ENCODE results near the gene LAMP1. TPM values are rescaled to one million over a fixed set of nuclear protein-coding genes. Genes with fewer than 3 reads are reported as not detected.

The LAMP1 gene
- total RNA-seq, 1 experiment from 2014 or later: 217 TPM

DNA sequence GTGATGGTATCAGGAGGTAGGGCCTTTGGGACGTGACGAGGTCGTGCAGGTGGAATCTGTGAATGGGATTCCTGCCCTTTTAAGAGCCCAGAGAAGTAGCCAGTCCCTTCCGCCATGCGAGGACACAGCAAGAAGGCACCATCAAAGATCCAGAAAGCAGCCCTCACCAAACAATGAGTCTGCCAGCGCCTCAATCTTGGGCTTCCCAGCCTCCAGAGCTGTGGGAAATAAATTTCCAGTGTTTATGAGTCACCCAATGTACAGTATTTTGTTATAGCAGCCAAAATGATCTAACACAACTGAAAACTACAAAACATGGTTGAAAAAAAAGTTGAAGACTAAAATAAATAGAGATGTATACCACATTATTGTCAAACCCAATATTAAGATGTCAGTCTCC, 16.9 kb upstream of the LAMP1 start:
- H3K27me3 ChIP-seq (replicated peaks): no peaks in the 10 kb centered on the region
- peaks cover 6% of the 10 kb centered on the region for H3K4me1 ChIP-seq (replicated peaks)
- no peak overlapping the region for H3K4me3 ChIP-seq
- H3K9me3 ChIP-seq (replicated peaks): no peaks in the 10 kb centered on the region
- H3K36me3 ChIP-seq: no peaks in the 10 kb centered on the region
- no peak for DNase-seq (ENCODE audit: low read depth in 1 of 2, low spot score in 2 of 2)
- no peak overlapping the region for H3K27ac ChIP-seq

DNA sequence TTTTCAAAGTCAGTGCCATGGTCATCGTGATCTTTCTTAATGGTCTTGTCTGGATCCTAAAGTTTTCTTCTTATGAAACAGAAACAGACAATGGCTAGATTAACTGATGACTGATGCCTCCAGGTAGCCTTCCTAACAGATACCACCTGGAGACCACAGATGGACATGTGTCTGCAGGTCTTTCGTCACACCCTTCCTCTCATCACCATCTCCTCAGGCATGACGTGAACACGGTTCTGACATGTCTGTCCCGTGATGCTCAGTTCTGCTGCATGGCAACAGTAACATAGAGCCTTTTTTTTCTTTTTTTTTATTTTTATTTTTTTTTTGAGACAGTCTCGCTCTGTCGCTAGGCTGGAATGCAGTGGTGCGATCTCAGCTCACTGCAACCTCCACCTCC, 13.1 kb upstream of the LAMP1 start:
- Histone ChIP-seq H3K27me3 (replicated peaks) (no peaks in the 10 kb centered on the region), H3K4me1 (replicated peaks) (no peaks in the 10 kb centered on the region), H3K9me3 (replicated peaks) (no peaks in the 10 kb centered on the region), H3K4me3 (no peak overlapping the region), H3K27ac (no peak overlapping the region), H3K36me3 (no peaks in the 10 kb centered on the region)
- no peak for DNase-seq (ENCODE audit: low read depth in 1 of 2, low spot score in 2 of 2)

DNA sequence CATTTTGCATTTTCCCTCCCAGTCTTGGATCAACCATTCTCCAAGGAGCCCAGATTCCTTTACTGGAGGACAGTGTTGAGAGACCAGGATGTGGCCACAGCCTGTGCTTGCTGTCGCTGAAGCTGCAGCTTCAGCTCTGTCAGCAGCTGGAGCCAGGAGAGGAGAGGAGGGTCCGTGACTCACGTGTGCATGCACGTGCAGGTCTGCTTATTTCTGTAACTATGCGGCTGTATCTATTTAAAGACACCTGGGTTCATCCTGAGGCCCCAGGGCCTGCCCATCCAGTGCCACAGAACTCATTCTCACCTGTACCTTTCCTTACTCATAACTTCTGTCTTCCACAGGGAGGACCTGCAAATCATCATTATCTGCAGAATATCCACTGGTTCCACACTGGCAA, 8.2 kb upstream of the LAMP1 start:
- Histone ChIP-seq H3K27me3 (replicated peaks) (peaks cover 2% of the 10 kb centered on the region; the same call in 1 of the 2 replicates), H3K36me3 (no peaks in the 10 kb centered on the region), H3K4me3 (no peak overlapping the region), H3K27ac (no peak overlapping the region), H3K9me3 (replicated peaks) (no peaks in the 10 kb centered on the region), H3K4me1 (replicated peaks) (no peaks in the 10 kb centered on the region)
- no peak for DNase-seq (ENCODE audit: low read depth in 1 of 2, low spot score in 2 of 2)

DNA sequence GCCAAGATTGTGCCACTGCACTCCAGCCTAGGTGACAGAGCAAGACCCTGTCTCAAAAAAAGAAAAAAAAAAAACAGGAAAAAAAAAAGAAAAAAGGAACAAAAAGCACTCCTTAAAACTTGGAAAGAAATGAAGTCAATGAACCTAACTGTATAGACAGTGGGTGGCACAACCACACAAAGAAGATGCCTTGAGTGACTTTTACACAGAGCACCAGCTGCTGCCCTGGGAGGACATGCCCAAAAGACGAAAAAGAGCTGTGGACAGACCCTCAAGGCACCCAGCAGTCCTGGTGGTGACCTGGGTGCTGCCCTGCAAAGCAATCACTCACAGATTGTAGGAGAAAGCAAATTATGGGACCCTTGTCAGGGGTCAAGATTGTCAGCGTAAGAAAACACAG, 5.9 kb upstream of the LAMP1 start:
- H3K4me1 ChIP-seq (replicated peaks): no peaks in the 10 kb centered on the region
- no peak overlapping the region for H3K27ac ChIP-seq
- no peak for DNase-seq (ENCODE audit: low read depth in 1 of 2, low spot score in 2 of 2)
- H3K4me3 ChIP-seq: no peak overlapping the region
- H3K36me3 ChIP-seq: no peaks in the 10 kb centered on the region
- H3K9me3 ChIP-seq (replicated peaks): no peaks in the 10 kb centered on the region
- peaks cover 2% of the 10 kb centered on the region; the same call in 1 of the 2 replicates for H3K27me3 ChIP-seq (replicated peaks)

DNA sequence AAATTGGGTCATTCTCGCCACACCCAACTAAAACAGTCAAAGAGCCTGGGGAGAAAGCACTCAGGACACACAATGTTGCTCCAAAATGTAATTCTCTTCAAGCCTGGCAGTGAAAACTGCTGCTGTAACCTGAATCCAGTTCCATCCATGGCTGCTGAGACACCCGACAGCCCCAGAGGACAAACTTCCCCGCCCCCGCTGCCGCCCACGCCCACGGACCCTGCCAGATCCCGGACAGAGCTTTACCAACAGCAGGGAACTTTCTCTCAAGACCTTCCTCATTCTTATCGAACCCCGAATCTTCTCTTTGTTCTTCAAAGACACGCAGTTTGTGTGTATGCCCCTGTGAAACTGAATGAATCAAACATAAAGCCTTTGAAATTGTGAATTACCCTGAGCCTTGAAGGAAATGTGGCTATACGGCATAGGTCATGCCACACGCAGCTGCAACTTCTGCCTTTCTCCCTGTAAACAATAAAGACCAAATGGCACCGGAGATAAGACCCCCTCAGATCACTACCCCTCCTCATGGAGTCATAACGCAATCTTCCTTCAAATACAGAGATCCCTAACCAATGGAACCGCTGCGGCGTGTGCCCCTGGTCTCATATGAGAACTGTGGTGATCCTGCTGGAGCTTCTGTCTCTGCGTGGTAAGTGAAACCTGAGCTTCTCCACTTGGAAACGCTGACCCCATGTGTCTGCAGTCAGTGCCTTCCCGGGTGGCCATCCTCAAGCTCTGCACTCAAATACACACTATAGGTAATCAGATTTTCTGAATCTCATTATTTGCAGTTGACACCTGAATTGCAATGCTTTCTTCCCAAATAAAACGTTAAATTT, 4.8 kb upstream of the LAMP1 start:
- H3K27ac ChIP-seq: no peak overlapping the region
- H3K4me1 ChIP-seq (replicated peaks): no peaks in the 10 kb centered on the region
- DNase-seq (ENCODE audit: low read depth in 1 of 2, low spot score in 2 of 2): no peak
- peaks cover 2% of the 10 kb centered on the region; the same call in 1 of the 2 replicates for H3K36me3 ChIP-seq
- H3K27me3 ChIP-seq (replicated peaks): peaks cover 2% of the 10 kb centered on the region; the same call in 1 of the 2 replicates
- H3K4me3 ChIP-seq: no peak overlapping the region
- no peaks in the 10 kb centered on the region for H3K9me3 ChIP-seq (replicated peaks)

DNA sequence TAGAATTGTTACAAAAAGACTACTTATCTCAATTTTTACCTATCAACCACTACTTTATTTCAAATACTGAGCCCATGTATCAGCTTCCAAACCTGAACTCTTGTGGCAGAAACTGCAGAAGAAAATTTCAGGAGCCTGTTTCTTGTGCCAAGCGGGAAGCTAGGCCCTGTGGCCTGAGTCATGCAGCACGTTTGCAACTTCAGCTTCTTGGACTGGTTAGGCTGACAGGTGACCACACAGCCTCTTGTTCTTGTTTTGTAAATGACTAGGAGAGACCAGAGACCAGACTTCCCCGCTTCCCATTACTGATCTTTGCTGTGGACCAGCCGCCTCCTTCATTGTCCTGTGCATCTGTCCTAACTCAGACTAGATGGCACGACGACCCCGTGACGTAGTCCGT, 3.4 kb upstream of the LAMP1 start:
- Histone ChIP-seq H3K36me3 (peaks cover 6% of the 10 kb centered on the region; the same call in 1 of the 2 replicates), H3K4me1 (replicated peaks) (no peaks in the 10 kb centered on the region), H3K9me3 (replicated peaks) (no peaks in the 10 kb centered on the region), H3K27me3 (replicated peaks) (peaks cover 2% of the 10 kb centered on the region; the same call in 1 of the 2 replicates), H3K4me3 (no peak overlapping the region), H3K27ac (no peak overlapping the region)
- DNase-seq (ENCODE audit: low read depth in 1 of 2, low spot score in 2 of 2): no peak

DNA sequence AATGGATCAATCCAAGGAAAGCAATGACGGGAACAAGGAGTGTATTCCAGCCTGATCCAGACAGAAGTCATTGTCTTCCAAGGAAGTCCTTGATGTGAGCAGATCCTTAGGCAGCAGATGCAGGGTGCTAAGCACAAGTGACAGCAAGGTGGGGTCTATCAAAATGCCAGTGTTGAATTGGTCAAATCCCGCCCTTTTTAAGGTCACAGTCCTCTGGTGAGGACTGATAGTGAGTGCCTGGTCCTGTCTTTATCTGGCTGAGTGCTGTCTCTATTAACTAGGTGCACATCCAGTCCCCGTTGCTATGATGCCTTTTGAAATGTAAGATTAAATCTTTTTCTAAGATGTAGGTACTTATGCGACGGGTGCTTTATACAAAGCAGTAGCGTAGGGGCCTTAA, 1.3 kb upstream of the LAMP1 start:
- no peaks in the 10 kb centered on the region for H3K4me1 ChIP-seq (replicated peaks)
- H3K9me3 ChIP-seq (replicated peaks): no peaks in the 10 kb centered on the region
- H3K27ac ChIP-seq: no peak overlapping the region
- no peak for DNase-seq (ENCODE audit: low read depth in 1 of 2, low spot score in 2 of 2)
- H3K36me3 ChIP-seq: peaks cover 6% of the 10 kb centered on the region
- no peak overlapping the region for H3K4me3 ChIP-seq
- H3K27me3 ChIP-seq (replicated peaks): peaks cover under 1% of the 10 kb centered on the region; the same call in 1 of the 2 replicates

DNA sequence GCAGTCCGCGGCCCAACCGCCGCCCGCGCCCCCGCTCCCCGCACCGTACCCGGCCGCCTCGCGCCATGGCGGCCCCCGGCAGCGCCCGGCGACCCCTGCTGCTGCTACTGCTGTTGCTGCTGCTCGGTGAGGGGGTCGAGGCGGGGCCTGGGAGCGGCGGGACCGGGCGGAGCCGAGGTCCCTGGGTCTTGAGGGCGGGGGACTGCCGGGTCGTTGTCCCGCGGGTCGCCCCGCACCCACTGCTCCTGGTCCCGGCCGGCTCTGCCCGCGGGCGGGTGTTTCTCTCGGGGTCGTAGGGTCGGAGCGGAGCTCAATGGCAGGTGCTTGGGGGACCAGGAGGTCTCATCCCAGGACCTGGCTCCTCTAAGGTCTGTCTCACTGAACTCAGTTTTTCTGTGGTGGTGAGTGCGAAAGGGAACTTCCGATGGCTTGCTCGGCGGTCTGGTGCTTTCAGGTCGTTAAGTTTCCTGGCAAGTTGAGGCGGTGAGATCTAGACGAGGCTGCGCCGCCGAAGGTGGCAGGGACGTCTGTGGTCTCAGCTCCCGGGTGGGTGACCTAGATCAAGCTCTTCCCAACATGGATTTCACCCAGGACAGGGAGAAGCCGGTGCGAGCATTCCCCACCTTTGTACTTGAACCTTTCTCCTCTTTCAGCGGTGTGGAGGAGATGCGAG, 467 bp downstream of the LAMP1 start:
- no peaks in the 10 kb centered on the region for H3K4me1 ChIP-seq (replicated peaks)
- peak in 1 of 2 experiments; percentile 22 for DNase-seq (ENCODE audit: low read depth in 1 of 2, low spot score in 2 of 2)

DNA sequence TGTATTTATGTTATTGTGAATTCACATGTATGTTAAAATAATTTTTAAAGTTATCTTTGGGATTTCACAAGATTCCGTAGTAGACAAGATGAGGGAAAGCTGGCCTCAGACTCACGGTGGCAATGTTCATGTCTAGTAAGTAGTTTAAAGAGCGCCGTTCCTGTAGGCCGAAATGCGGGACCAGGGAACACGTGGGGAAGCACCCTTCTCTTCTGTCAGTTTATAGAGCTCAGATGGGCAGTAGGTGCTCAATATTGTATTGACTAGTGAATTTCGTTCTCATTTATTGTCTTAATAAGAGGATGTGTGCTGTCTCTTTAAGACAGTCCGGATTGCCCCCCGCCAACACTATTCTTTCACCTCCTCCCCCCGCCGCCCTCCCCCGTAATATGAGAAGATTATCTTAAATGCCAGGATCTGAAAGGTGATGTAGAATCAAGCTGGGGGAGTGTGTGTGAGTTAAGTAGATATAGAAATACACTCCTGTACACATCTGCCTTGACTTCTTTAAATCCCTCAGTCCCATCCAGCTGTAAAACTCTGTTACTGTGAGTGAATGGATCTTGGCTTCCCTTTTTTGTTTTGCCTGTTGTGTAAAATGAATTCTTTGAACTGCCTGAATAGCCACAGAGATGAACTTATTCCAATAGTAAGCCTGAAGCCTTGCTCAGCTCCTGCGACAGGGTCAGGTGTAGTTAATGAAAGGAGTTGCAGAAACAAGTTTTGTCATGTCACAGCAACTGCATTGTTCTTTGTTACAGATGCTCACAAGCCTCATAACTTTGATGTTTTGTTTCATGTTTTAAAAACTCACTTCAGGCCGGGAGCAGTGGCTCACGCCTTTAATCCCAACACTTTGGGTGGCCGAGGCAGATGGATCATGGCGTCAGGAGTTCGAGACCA, 1.3 kb downstream of the LAMP1 start:
- Histone ChIP-seq H3K27me3 (replicated peaks) (no peaks in the 10 kb centered on the region), H3K4me1 (replicated peaks) (no peaks in the 10 kb centered on the region), H3K27ac (no peak overlapping the region), H3K9me3 (replicated peaks) (no peaks in the 10 kb centered on the region), H3K4me3 (peak overlapping the region; percentile 88), H3K36me3 (peaks cover 9% of the 10 kb centered on the region)
- peak in 1 of 2 experiments; percentile 4 for DNase-seq (ENCODE audit: low read depth in 1 of 2, low spot score in 2 of 2)

More for the DNA sequence above, 467 bp downstream of the LAMP1 start:
- peaks cover 9% of the 10 kb centered on the region for H3K36me3 ChIP-seq
- peak overlapping the region; percentile 40; the same call in 1 of the 2 replicates for H3K27ac ChIP-seq
- H3K4me3 ChIP-seq: peak overlapping the region; percentile 88
- no peaks in the 10 kb centered on the region; the same call in 1 of the 2 replicates for H3K27me3 ChIP-seq (replicated peaks)
- no peaks in the 10 kb centered on the region for H3K9me3 ChIP-seq (replicated peaks)

DNA sequence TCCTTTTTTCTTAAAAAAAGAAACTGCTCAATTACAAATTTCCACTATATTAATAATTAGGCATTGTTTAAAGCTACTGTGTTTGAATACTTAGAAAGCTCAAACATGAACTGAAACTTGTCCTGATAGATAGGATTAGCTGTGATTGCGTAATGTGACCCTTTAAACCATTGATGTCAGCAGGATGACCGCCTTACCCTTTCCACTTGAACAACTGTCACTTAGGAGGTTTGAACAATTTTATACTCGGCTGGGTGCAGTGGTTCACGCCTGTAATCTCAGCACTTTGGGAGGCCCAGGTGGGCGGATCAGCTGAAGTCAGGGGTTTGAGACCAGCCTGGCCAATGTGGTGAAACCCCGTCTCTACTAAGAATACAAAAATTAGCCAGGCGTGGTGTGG, 2.9 kb downstream of the LAMP1 start:
- DNase-seq (ENCODE audit: low read depth in 1 of 2, low spot score in 2 of 2): no peak
- Histone ChIP-seq H3K9me3 (replicated peaks) (no peaks in the 10 kb centered on the region), H3K27me3 (replicated peaks) (no peaks in the 10 kb centered on the region), H3K36me3 (peaks cover 9% of the 10 kb centered on the region), H3K4me1 (replicated peaks) (no peaks in the 10 kb centered on the region), H3K27ac (no peak overlapping the region), H3K4me3 (no peak overlapping the region)

DNA sequence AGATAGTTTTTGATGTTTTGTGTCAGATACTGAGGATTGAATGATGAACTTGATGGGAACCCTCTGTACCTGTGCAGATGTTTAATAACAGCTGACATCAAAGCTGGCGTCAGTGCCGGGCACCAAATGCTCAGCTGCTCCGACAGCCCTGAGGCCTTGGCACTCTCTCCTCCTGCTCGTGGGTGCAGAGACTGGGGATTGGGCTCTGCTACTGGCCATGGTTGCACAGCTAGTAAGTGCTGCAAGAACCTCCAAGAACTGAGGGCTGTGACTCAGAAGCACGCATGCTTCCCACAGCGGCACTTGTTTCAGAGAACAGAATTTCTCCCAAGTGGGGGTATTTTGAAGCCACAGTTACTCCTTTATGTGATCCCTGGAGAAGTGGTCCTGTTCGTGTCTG, 5.9 kb downstream of the LAMP1 start:
- Histone ChIP-seq H3K27ac (no peak overlapping the region), H3K27me3 (replicated peaks) (no peaks in the 10 kb centered on the region), H3K9me3 (replicated peaks) (no peaks in the 10 kb centered on the region), H3K36me3 (peaks cover 4% of the 10 kb centered on the region; the same call in 1 of the 2 replicates), H3K4me3 (no peak overlapping the region), H3K4me1 (replicated peaks) (no peaks in the 10 kb centered on the region)
- DNase-seq (ENCODE audit: low read depth in 1 of 2, low spot score in 2 of 2): no peak

DNA sequence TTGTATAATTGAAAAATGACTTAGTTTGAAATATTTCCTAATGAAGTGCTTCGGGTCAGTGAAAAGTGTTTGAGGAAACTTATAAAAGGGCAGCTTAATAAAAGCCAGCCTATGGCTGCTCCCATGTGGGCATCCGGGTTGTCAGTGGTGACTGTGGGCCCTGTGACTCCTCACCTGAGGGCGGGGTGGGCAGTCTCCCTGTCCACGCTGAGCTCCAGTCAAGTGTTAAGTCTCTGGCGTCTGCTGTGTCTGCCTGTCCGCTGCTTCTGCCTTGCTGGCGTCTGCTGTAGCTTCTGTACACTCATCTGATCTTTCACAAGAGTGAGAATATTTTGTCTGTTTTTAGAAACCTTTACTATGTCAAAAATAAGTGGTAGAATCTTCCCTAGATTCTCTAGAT, 7.1 kb downstream of the LAMP1 start:
- no peak for DNase-seq (ENCODE audit: low read depth in 1 of 2, low spot score in 2 of 2)
- no peaks in the 10 kb centered on the region for H3K4me1 ChIP-seq (replicated peaks)
- H3K4me3 ChIP-seq: no peak overlapping the region
- H3K27ac ChIP-seq: no peak overlapping the region
- H3K9me3 ChIP-seq (replicated peaks): no peaks in the 10 kb centered on the region
- no peaks in the 10 kb centered on the region for H3K27me3 ChIP-seq (replicated peaks)
- H3K36me3 ChIP-seq: peaks cover 4% of the 10 kb centered on the region; the same call in 1 of the 2 replicates

DNA sequence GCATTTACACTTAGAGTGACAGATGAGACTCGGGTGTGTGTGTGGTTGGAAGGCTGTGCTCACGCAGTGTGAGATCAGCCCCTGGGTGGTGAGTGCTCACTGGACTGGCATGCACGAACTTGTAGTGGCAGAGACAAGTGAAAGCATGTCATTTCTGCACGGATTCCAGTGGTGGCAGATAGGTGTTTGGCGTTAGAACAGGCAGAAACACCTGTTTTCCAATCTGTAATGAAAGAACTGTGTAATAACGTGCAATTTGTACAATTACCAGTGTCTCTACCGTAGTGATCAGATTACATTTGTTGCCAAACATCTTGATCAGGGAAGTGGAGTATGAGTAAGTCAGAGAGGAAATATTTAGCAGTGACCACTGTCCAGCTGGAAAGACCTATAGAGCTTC, 8.2 kb downstream of the LAMP1 start:
- Histone ChIP-seq H3K4me3 (no peak overlapping the region), H3K4me1 (replicated peaks) (no peaks in the 10 kb centered on the region), H3K36me3 (peaks cover 13% of the 10 kb centered on the region), H3K27ac (no peak overlapping the region), H3K9me3 (replicated peaks) (no peaks in the 10 kb centered on the region), H3K27me3 (replicated peaks) (no peaks in the 10 kb centered on the region)
- no peak for DNase-seq (ENCODE audit: low read depth in 1 of 2, low spot score in 2 of 2)
